Skin epidermis (tissue), 12 donors: ENCODE data around the gene ATP6V1G1.

Source experiments
- H3K27ac ChIP-seq, 21 experiments: fragments of 200-600 bp; sonication (generic) in 11 of 21; one replicate each; pipeline ENCODE4 v1.5.0; 2020; ENCODE audit warnings: mild to moderate bottlenecking in 3 of 21, inconsistent platforms in 2 of 21, moderate library complexity in 2 of 21
- H3K4me3 ChIP-seq, 7 experiments: fragments of 200-600 bp; sonication (generic) in 2 of 7; one replicate each; pipeline ENCODE4 v1.5.0; 2020; ENCODE audit warnings: inconsistent platforms in 2 of 7, mild to moderate bottlenecking in 2 of 7, moderate library complexity in 1 of 7

ATP6V1G1 gene

DNA sequence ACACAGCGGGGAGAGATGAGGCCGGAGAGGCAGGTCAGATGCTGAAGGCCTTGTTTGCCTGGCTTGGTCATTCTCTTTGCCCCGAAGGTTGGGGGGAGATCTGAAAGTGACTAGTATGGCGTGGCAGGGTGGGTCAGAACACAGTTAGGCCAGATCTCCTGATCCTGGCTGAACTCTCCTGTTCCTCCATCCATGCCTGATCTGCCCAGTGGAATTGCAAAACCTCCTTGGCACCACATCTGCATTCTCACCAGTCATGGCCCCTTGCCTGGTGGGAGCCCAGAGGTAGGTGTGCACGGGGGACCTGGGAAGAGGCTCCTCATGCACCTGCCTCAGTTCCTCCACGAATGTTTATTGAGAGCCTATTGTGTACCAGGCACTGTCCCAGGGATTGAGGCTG lies 46.8 kb downstream of the ATP6V1G1 start:
- no peak overlapping the region for H3K27ac ChIP-seq

GRCh38 chr9:114638404-114638803 lies 50.8 kb downstream of the ATP6V1G1 start:
- no peak overlapping the region for H3K27ac ChIP-seq
- no peak overlapping the region for H3K4me3 ChIP-seq

More for the DNA sequence above, 46.8 kb downstream of the ATP6V1G1 start:
- no peak overlapping the region for H3K4me3 ChIP-seq

GRCh38 chr9:114641967-114642366 lies 54.4 kb downstream of the ATP6V1G1 start:
- Histone ChIP-seq H3K27ac (no peak overlapping the region), H3K4me3 (no peak overlapping the region)

GRCh38 chr9:114643001-114643400 lies 55.4 kb downstream of the ATP6V1G1 start:
- no peak overlapping the region for H3K27ac ChIP-seq
- no peak overlapping the region for H3K4me3 ChIP-seq

- no peak overlapping the region for H3K27ac ChIP-seq
- no peak overlapping the region for H3K4me3 ChIP-seq
Observed at GRCh38 chr9:114643896-114644295, 56.3 kb downstream of the ATP6V1G1 start.
